Stimulated activated naive CD4-positive, alpha-beta T cell (primary cell): Measurements from ENCODE around the gene BOC.

ENCODE experiments used
- DNase-seq, 6 experiments: peaks; one replicate each; lab custom pipeline; 2025; lab: John Stamatoyannopoulos, UW

The BOC gene

GRCh38 chr3:113287111-113287802 lies 75.9 kb downstream of the BOC start:
- no peak for DNase-seq

DNA sequence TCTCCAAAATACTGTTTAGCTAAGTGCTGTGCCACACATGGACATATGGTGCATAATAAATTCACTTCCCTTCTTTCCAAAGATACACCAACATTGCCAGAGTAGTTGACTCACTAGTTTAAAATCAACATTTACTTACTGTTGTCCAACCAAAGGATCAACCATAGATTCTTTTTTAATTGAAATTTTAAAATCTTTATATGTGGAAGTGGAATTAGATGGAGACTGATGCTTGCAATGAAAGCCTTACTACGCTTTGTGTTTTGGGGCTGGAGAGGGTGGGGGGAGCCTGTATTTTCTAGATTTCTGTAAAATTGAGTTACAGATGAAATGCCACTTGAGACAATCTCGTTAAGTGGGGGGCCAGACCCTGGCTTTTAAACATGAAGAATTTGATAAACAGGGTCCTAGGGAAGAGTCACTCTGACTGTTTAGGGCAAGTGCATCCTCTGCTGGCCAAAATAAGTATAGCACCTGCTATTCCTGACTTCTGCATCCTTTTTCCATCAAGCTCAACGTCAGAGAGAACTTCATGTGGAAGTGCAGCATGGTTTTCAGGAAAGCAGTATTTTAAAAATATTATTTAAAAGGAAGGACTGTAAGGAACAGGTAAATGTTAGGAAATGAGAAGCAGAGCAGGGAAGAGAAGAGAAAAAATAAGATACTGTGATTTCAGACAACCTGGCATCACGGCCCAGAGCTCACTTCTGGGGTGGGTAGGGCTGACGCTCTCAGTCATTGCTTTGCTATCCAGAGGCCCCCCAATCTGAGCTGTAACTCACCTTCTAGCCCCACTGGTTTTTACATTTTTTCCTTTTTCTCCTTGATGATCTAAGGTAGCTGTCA lies 76.7 kb downstream of the BOC start:
- DNase-seq: peak in 5 of 6 experiments; percentile 4 to 60 (median 26)

DNA sequence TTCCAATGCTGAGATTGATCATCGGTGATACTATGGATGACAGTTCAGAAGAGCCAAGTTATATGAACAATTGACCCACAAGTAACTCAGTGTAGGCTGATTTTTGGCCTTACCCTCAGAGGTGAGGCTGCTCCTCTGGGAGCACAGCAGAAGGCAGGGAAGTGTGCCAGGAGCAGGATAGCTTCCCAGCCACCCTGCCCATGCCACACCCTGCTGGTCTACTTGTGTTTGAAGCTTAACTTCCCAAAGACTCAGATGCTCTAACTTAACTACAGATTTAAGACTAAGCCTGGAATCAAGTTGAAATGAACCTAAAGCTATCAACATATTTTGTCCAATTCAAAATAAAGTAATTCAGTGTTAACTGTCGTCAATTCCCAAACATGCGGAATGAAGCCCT lies 77.5 kb downstream of the BOC start:
- no peak for DNase-seq

DNA sequence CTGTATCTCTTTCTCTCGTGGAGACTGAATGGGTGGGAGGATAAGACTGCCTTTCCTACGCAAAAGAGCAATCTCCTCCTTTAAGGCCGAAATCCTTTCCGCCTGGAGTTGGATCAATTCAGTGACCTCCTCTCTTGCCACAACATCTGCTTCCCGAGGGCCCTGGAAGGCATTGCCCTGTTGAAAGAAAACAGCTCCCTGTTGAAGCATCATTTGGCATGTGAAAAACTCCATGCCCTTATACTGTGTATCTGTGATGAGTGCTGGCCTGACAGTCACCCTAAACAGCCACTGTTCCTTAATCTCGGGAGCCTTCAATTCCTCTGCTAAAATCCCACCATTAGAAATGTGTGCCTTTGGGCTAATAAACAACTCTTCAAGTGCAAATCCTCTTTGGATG lies 80.2 kb downstream of the BOC start:
- DNase-seq: no peak

DNA sequence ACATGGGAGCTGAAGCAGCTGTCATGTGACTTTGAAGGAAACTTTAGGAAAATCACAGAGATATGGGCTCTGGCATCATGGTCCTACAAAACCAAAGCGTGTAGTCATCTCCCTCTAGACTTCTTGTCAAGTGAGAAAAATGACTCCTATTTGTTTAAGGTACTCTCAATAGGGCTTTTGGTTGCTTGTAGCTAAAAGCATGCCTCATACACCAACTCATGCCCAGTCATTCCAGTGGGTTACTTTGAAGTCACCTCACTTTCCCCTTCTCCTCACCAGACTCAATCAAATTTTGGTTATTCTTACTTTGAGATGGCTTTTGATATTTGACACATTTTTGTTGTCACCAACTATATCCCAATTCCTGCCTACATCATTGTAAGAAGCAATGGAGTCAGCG lies 81.6 kb downstream of the BOC start:
- no peak for DNase-seq

DNA sequence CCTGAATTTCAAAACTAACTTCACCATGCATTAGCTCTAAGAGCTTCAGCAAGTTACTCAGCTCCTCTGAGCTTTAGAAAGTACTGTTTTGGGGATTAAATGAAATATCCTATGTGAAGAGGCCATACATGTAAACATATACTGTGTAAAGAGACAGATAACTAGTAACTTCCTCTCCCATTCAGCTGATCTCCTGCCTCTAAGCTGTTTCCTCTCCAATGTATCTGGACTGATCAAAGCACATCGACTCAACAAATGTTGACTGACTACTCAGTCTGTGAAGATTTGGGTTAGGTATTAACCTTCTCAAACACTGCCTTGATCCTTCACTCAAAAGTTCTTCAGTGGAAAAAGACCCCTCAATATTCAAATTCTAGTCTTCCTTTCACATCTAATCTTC lies 82.0 kb downstream of the BOC start:
- no peak for DNase-seq

- DNase-seq: no peak
Measured at GRCh38 chr3:113295463-113295862, 84.1 kb downstream of the BOC start.

GRCh38 chr3:113297287-113297686 lies 85.9 kb downstream of the BOC start:
- DNase-seq: no peak

DNA sequence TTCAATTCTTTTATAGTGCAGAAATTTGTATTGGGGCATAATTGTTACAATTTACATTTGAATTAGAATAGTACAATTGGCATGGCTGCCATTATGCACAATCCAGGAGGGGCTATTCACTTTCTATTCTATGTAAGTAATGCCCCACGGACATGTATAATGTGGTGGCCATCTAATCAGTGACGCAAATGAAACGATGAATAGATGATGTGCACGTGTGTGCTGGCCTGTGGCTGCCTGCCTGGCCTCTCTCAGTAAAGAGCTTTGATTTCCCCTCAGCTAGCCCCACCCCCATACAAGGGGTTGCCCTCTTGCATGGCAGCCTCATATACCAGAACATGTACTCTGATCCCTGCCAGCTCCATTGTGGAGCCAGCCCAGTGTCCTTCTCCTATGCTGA lies 86.5 kb downstream of the BOC start:
- no peak for DNase-seq

GRCh38 chr3:113300596-113300995 lies 89.2 kb downstream of the BOC start:
- DNase-seq: no peak

DNA sequence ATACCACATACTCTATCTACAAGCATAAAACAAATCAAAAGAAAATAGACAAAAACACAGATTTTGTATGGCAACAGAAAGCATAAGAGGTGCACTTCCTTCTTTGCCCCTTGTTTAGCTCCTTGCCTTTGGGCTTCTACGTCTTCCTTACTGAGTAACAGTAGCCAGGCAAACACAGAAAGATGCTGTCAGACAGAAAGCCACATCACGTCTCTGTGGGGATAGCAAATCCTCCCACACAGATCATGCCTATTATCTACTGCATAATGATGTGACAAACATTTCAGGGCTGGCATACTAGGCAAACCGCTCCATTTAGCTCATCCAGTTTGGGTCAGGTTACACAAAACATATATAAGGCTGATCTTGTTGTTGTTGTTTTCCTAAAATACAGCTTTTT lies 92.7 kb downstream of the BOC start:
- DNase-seq: no peak

- DNase-seq: no peak
Measured at GRCh38 chr3:113304856-113305540, 93.6 kb downstream of the BOC start.

GRCh38 chr3:113310960-113311359 lies 99.6 kb downstream of the BOC start:
- DNase-seq: no peak

GRCh38 chr3:113312416-113312815 lies 101.1 kb downstream of the BOC start:
- DNase-seq: no peak

- DNase-seq: no peak
Measured at GRCh38 chr3:113314923-113315322, 103.6 kb downstream of the BOC start.

- DNase-seq: no peak
Measured at GRCh38 chr3:113329757-113330156, 118.4 kb downstream of the BOC start.

DNA sequence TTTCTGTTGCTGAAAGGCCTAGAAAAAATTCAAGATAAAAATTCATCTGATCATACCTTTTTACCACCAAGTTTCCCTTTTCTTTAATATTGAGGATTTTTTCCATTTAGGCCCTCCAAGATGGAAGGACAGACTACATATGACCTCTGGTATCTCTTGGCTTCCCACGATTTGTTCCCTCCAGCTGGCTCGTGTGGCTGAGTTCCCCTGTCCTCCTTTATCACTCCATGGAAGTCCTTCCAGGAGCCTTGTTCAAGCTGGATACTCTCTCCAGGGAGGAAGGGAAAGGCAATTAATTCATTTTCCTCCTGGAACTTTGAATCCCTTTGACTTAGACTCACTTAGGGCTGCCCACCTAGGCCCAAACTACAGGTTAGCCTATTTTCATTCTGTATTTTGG lies 119.4 kb downstream of the BOC start:
- DNase-seq: no peak

DNA sequence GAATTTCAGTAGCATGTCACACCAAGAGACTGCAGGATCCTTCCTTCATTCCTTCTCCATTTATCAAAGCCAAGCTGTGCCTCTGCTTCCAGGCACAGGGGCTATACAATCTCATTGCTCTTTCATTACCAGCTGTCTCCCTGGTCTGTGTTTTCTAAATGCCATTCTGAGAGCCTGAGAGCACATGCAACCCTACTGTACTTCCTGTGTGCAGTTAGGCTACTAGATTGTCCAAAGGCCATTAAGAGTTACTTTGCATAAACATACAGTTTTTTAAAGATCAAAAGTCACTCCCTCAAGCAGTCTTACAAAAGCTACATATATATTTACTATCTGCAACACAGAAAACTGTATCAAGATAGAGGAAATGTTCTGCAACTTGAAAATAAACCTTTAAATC lies 119.8 kb downstream of the BOC start:
- no peak for DNase-seq
